ENCODE data around the gene YPEL2. TPM values are rescaled to one million over a fixed set of nuclear protein-coding genes. Genes with fewer than 3 reads are reported as not detected.

YPEL2 gene, protein sequence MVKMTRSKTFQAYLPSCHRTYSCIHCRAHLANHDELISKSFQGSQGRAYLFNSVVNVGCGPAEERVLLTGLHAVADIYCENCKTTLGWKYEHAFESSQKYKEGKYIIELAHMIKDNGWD
- total RNA-seq (2021) = 0.98 and 1.1 TPM in 2 replicates
- long read RNA-seq, full-length matches to known transcripts = 4 of 5 reads
- long read RNA-seq, partial matches to known transcripts = 0 of 5 reads
- long read RNA-seq, other reads (novel, unspliced or antisense) = 1 of 5 reads

DNA sequence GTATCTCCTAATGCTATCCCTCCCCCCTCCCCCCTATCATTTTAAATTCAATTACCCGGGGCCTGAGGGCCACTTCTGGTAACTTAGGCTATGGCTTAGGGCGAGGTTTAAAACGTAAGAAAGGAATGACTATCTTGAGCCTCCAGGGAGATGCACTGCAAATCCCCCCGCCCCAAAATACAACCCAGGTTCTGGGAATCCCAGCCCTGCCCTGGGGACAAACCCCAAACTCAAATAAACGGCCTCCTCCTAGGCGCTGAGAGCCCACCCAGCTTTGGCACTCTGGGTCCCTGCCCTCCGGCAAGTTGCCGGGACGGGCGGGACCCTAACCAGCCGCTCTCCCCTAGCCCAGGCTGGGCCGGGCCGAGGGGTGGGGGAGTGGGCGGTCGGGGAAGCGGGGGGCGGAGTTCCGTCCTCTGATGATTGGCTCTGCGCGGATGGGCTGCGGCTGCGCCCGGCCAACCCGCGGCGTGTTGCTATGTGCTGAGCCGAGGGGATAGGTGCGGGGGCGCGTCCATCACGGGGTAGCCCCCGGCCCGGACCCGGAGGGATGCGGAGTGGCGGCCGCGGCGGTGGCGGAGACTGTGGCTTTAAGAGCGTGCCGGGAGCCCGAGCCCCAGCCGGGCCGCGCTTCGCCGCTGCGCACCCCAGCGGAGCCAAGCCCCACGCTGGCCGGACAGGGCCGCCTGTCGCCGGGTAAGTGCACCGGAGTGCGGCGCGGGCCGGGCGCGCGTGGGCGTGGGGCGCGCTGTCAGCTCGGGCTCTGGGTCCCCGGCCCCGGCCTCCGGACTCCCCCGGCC lies at the start of gene YPEL2:
Gene YPEL2 (plus strand): TSS at position 527 of the 800 bp plus-strand sequence. CDS start 21,755 bp downstream, outside the sequence.
- Mint-ChIP-seq H3K27ac (peak within 1 kb of the TSS in 1 of 3 experiments; percentile 21; a peak in 1 of 7 replicates), H3K4me3 (peak within 1 kb of the TSS; percentile 77 to 89), H3K9me3 (no peaks in the 10 kb centered on the region), H3K4me1 (peaks cover 39 to 43% of the 10 kb centered on the region in 2 experiments), H3K27me3 (ENCODE audit: low read depth) (peaks cover 30% of the 10 kb centered on the region), H3K36me3 (ENCODE audit: insufficient read depth in 1 of 3, low read depth in 3 of 3) (no peaks in the 10 kb centered on the region; a peak in 1 of 7 replicates)
- Histone ChIP-seq H4K20me1 (ENCODE audit: control insufficient read depth, insufficient read depth, insufficient read length) (no peaks in the 10 kb centered on the region), H3K23ac (ENCODE audit: insufficient read length, low read depth, low read length) (no peak within 1 kb of the TSS), H3K4me1 (ENCODE audit: insufficient read depth, low read length) (peaks cover 3% of the 10 kb centered on the region; the same call in 1 of the 2 replicates), H2BK12ac (ENCODE audit: insufficient read length, low read depth, low read length) (no peak within 1 kb of the TSS), H2BK5ac (ENCODE audit: insufficient read length, low read length) (no peak within 1 kb of the TSS), H4K5ac (ENCODE audit: insufficient read length, low read depth, low read length) (no peak within 1 kb of the TSS), H2AFZ (ENCODE audit: low read length) (no peak within 1 kb of the TSS), H3T11ph (ENCODE audit: low read length) (no peak within 1 kb of the TSS), H3K56ac (ENCODE audit: insufficient read length, low read depth, low read length) (no peak within 1 kb of the TSS), H3K18ac (ENCODE audit: insufficient read length, low read depth, low read length) (no peak within 1 kb of the TSS), H3K23me2 (ENCODE audit: insufficient read length, low read depth, low read length, poor library complexity, severe bottlenecking) (peaks cover 6% of the 10 kb centered on the region), H3K9me3 (ENCODE audit: control insufficient read depth, low read depth, low read length) (no peaks in the 10 kb centered on the region), H2BK15ac (ENCODE audit: low read depth, low read length) (no peak within 1 kb of the TSS), H3K14ac (ENCODE audit: insufficient read depth, low read length) (no peak within 1 kb of the TSS), H3K4me2 (ENCODE audit: insufficient read depth, insufficient read length, low read length) (peak within 1 kb of the TSS; percentile 56), H3K79me1 (ENCODE audit: insufficient read depth, low read depth, low read length, poor library complexity, severe bottlenecking) (no peaks in the 10 kb centered on the region), H2BK120ac (ENCODE audit: low read depth, low read length, poor library complexity, severe bottlenecking) (no peak within 1 kb of the TSS), H4K91ac (ENCODE audit: insufficient read length, low read depth, low read length) (no peak within 1 kb of the TSS), H2AK5ac (ENCODE audit: insufficient read length, low read length) (no peak within 1 kb of the TSS), H3K27ac (ENCODE audit: insufficient read length, low read depth, low read length) (no peak within 1 kb of the TSS), H3K27me3 (ENCODE audit: insufficient read depth, low read length) (peaks cover 8% of the 10 kb centered on the region; the same call in 1 of the 2 replicates), H3K9ac (ENCODE audit: extremely low read depth, insufficient read length, low read length) (peak within 1 kb of the TSS; percentile 5), H3K4ac (ENCODE audit: low read depth, low read length) (no peak within 1 kb of the TSS), H4K8ac (replicated peaks; ENCODE audit: insufficient read length, low read depth, low read length) (no peak within 1 kb of the TSS), H3K79me2 (ENCODE audit: insufficient read depth, low read length) (no peaks in the 10 kb centered on the region), H2BK20ac (ENCODE audit: low read depth, low read length, poor library complexity, severe bottlenecking) (no peak within 1 kb of the TSS)
- peak; percentile 100 for DNase-seq
- WGBS (ENCODE audit: extremely low coverage, insufficient read length, low lambda C conversion rate) = no CpG with 5 or more reads among the region's 71 CpGs
- TF ChIP-seq, protein P1, sequence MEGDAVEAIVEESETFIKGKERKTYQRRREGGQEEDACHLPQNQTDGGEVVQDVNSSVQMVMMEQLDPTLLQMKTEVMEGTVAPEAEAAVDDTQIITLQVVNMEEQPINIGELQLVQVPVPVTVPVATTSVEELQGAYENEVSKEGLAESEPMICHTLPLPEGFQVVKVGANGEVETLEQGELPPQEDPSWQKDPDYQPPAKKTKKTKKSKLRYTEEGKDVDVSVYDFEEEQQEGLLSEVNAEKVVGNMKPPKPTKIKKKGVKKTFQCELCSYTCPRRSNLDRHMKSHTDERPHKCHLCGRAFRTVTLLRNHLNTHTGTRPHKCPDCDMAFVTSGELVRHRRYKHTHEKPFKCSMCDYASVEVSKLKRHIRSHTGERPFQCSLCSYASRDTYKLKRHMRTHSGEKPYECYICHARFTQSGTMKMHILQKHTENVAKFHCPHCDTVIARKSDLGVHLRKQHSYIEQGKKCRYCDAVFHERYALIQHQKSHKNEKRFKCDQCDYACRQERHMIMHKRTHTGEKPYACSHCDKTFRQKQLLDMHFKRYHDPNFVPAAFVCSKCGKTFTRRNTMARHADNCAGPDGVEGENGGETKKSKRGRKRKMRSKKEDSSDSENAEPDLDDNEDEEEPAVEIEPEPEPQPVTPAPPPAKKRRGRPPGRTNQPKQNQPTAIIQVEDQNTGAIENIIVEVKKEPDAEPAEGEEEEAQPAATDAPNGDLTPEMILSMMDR (conservative IDR thresholded peaks at IDR 0.05) = no peak
